B cell (primary cell): ENCODE data around the gene CYP1B1. TPM values are rescaled to one million over a fixed set of nuclear protein-coding genes. Genes with fewer than 3 reads are reported as not detected.

Experiments used
- ATAC-seq: fragments of 200-7000 bp; cut with Tn5 transposase; one replicate; pipeline ENCODE4 v1.10.0; 2021; ENCODE audit warnings: low read depth, mild to moderate bottlenecking, moderate number of reproducible peaks, moderate library complexity
- CTCF ChIA-PET: fragments of 350-600 bp; sonication (Branson Sonifier 250); formaldehyde crosslinking; loops from one replicate; lab custom pipeline; 2021; ENCODE audit warnings: antibody characterized with exemption, inconsistent platforms; lab: Charles Lee
- POLR2A ChIA-PET: fragments of 350-600 bp; sonication (Branson Sonifier 250); formaldehyde crosslinking; loops from one replicate; lab custom pipeline; 2021; ENCODE audit warnings: antibody characterized with exemption; lab: Charles Lee
- DNase-seq: peaks from one replicate; pipeline ENCODE4 v3.0.0; 2013
- H2AFZ ChIP-seq: 2 replicates; pipeline ENCODE4 v1.6.1; 2012; ENCODE audit warnings: mild to moderate bottlenecking, low read depth, low read length; ENCODE audit not compliant: insufficient read depth, poor library complexity, severe bottlenecking
- H3K27ac ChIP-seq, 2 donors: 1 replicate in 1 of 2; 2 replicates in 1 of 2; pipeline ENCODE4 v1.5.1; 2012 to 2013; ENCODE audit warnings: low read length in 2 of 2, mild to moderate bottlenecking in 2 of 2, moderate library complexity in 1 of 2
- H3K27me3 ChIP-seq, 4 experiments: fragments of 200-600 bp in 1 of 4; sonication (generic) in 1 of 4; replicated peaks in 1 of 4; 1 replicate in 2 of 4; 2 replicates in 2 of 4; pipeline versions ENCODE4 v1.6.1 to v1.7.0; 2013 to 2016; ENCODE audit warnings: low read length in 3 of 4, mild to moderate bottlenecking in 2 of 4, mixed read lengths in 1 of 4, moderate library complexity in 1 of 4; ENCODE audit not compliant: insufficient read depth in 4 of 4, control insufficient read depth in 3 of 4; ENCODE audit errors: control extremely low read depth in 1 of 4
- H3K36me3 ChIP-seq, 2 experiments: replicated peaks in 1 of 2; 1 replicate in 1 of 2; 2 replicates in 1 of 2; pipeline versions ENCODE4 v1.6.1 to v1.7.1; 2013; ENCODE audit warnings: low read length in 1 of 2; ENCODE audit not compliant: insufficient read depth in 2 of 2, control insufficient read depth in 1 of 2; ENCODE audit errors: control extremely low read depth in 1 of 2, extremely low read depth in 1 of 2
- H3K4me1 ChIP-seq, 2 donors: fragments of 200-600 bp in 1 of 2; sonication (generic) in 1 of 2; 1 replicate in 1 of 2; 2 replicates in 1 of 2; pipeline versions ENCODE4 v1.5.1 to v1.6.1; 2013 to 2017; ENCODE audit warnings: low read length in 2 of 2; ENCODE audit not compliant: control insufficient read depth in 2 of 2, insufficient read depth in 2 of 2
- H3K4me2 ChIP-seq: replicated peaks from 2 replicates; pipeline ENCODE3; 2012; ENCODE audit warnings: mild to moderate bottlenecking, low read depth, low read length; ENCODE audit not compliant: poor library complexity, severe bottlenecking
- H3K4me3 ChIP-seq, 5 experiments: fragments of 200-600 bp in 1 of 5; sonication (generic) in 1 of 5; 1 replicate in 3 of 5; 2 replicates in 2 of 5; pipeline versions ENCODE4 v1.5.1 to v1.7.0; 2011 to 2016; ENCODE audit warnings: low read length in 4 of 5, mild to moderate bottlenecking in 4 of 5, low read depth in 2 of 5, control low read depth in 1 of 5, moderate library complexity in 1 of 5; ENCODE audit not compliant: insufficient read depth in 1 of 5; ENCODE audit errors: control extremely low read depth in 1 of 5, extremely low read depth in 1 of 5
- H3K79me2 ChIP-seq: fragments of 200-600 bp; sonication (generic); one replicate; pipeline ENCODE4 v1.6.0; 2016; ENCODE audit warnings: low read length; ENCODE audit not compliant: control insufficient read depth, insufficient read depth
- H3K9ac ChIP-seq: fragments of 200-600 bp; sonication (generic); 2 replicates; pipeline ENCODE4 v1.6.1; 2017; ENCODE audit warnings: mild to moderate bottlenecking, low read length, moderate library complexity
- H3K9me3 ChIP-seq, 3 donors: one replicate each; pipeline versions ENCODE4 v1.6.1 to v1.7.1; 2013; ENCODE audit warnings: low read length in 2 of 3; ENCODE audit not compliant: control insufficient read depth in 2 of 3, insufficient read depth in 1 of 3; ENCODE audit errors: control extremely low read depth in 1 of 3
- H4K20me1 ChIP-seq: 2 replicates; pipeline ENCODE4 v1.6.0; 2012; ENCODE audit warnings: mild to moderate bottlenecking, low read length; ENCODE audit not compliant: insufficient read depth, control insufficient read depth, poor library complexity, severe bottlenecking
- H3K27ac Mint-ChIP-seq: one replicate; pipeline ENCODE4 v1.8.0; 2021; ENCODE audit warnings: mixed read lengths
- H3K27me3 Mint-ChIP-seq: one replicate; pipeline ENCODE4 v1.8.0; 2021; ENCODE audit warnings: mixed read lengths
- H3K4me1 Mint-ChIP-seq: one replicate; pipeline ENCODE4 v1.8.0; 2021; ENCODE audit warnings: mixed read lengths
- H3K4me3 Mint-ChIP-seq: one replicate; pipeline ENCODE4 v1.8.0; 2021; ENCODE audit warnings: mixed read lengths
- H3K9me3 Mint-ChIP-seq: one replicate; pipeline ENCODE4 v1.8.0; 2022; ENCODE audit warnings: mixed read lengths; ENCODE audit not compliant: insufficient read depth
- CTCF ChIP-seq: fragments of 200-600 bp; IDR thresholded peaks from one replicate; pipeline ENCODE4 v1.8.0; 2022; ENCODE audit warnings: antibody characterized with exemption, mild to moderate bottlenecking
- EZH2 ChIP-seq: IDR thresholded peaks from 2 replicates; pipeline ENCODE4 v1.6.1; 2012; ENCODE audit warnings: borderline replicate concordance, low read depth, mild to moderate bottlenecking, moderate library complexity, low read length; ENCODE audit not compliant: insufficient read depth, poor library complexity, severe bottlenecking
- WGBS: methylation state at CpG from one replicate; pipeline ENCODE4 v1.1.5; 2013; ENCODE audit warnings: missing lambda C conversion rate; ENCODE audit not compliant: insufficient coverage; 5-methylcytosine and 5-hydroxymethylcytosine counted together
- intact Hi-C: fragments of 100-400 bp; cut with micrococcal nuclease; formaldehyde crosslinking; loops from one replicate; pipeline ENCODE4 v1.10.0; 2022
- polyA plus RNA-seq: library from polyadenylated mRNA; depleted of rRNA; stranded (reverse); fragments of >200 nt; gene quantifications from 2 replicates; pipeline ENCODE4 v1.2.3, GENCODE V29; 2012
- total RNA-seq, 2 donors: library from RNA; stranded (reverse); fragments of 120-200 nt in 1 of 2; gene quantifications; 1 replicate in 1 of 2; 2 replicates in 1 of 2; pipeline versions ENCODE4 v1.2.3 to v1.2.4, GENCODE V29; 2013 to 2022

Gene CYP1B1
- total and polyA plus RNA-seq, 2 donors (not counting 1 experiment from before 2014, with no cell fraction given), result 0.31 to 0.89 TPM

GRCh38 chr2:38032946-38033345, 43.0 kb downstream of the CYP1B1 start:
- no peaks in the 10 kb centered on the region for H3K36me3 ChIP-seq
- H2AFZ ChIP-seq, result no peak overlapping the region
- H3K4me1 Mint-ChIP-seq, result peaks cover 5% of the 10 kb centered on the region
- no peak overlapping the region for H3K4me3 Mint-ChIP-seq
- H3K27ac ChIP-seq, result no peak overlapping the region
- H3K27me3 Mint-ChIP-seq, result peaks cover 28% of the 10 kb centered on the region
- no peak overlapping the region for H3K9ac ChIP-seq
- no peak overlapping the region for H3K27ac Mint-ChIP-seq
- peaks cover 0 to 12% (median 7%) of the 10 kb centered on the region in 4 experiments for H3K27me3 ChIP-seq
- no peak for TF ChIP-seq EZH2
- TF ChIP-seq CTCF, result no peak
- no peak for ATAC-seq
- H4K20me1 ChIP-seq, result no peaks in the 10 kb centered on the region
- H3K9me3 Mint-ChIP-seq, result no peaks in the 10 kb centered on the region
- DNase-seq, result no peak
- H3K4me3 ChIP-seq, result no peak overlapping the region
- H3K79me2 ChIP-seq, result no peaks in the 10 kb centered on the region
- no peaks in the 10 kb centered on the region for H3K9me3 ChIP-seq
- H3K4me2 ChIP-seq, result no peak overlapping the region
- CTCF ChIA-PET, result no interaction called here
- H3K4me1 ChIP-seq, result peaks cover 3 to 6% of the 10 kb centered on the region in 2 donors
- 100% methylated on average over 1 of the region's 2 CpGs for WGBS
- intact Hi-C loops, result no loop called here
- POLR2A ChIA-PET, result no interaction called here

GRCh38 chr2:38030635-38031355, 45.2 kb downstream of the CYP1B1 start:
- peaks cover 8% of the 10 kb centered on the region for H3K27me3 Mint-ChIP-seq
- no peaks in the 10 kb centered on the region for H3K36me3 ChIP-seq
- H3K9ac ChIP-seq, result no peak overlapping the region
- H3K4me3 ChIP-seq, result no peak overlapping the region
- no peaks in the 10 kb centered on the region for H3K9me3 ChIP-seq
- H3K27ac Mint-ChIP-seq, result no peak overlapping the region
- no peak overlapping the region for H3K4me2 ChIP-seq
- DNase-seq, result no peak
- intact Hi-C loops, result no loop called here
- ChIA-PET POLR2A (no interaction called here), CTCF (no interaction called here)
- ATAC-seq, result no peak
- no CpG with 5 or more reads among the region's 1 CpG for WGBS
- H3K79me2 ChIP-seq, result no peaks in the 10 kb centered on the region
- no peak overlapping the region for H3K4me3 Mint-ChIP-seq
- H3K4me1 ChIP-seq, result no peaks in the 10 kb centered on the region
- peaks cover 0 to 4% (median 0%) of the 10 kb centered on the region in 4 experiments for H3K27me3 ChIP-seq
- no peak overlapping the region for H2AFZ ChIP-seq
- H4K20me1 ChIP-seq, result no peaks in the 10 kb centered on the region
- TF ChIP-seq EZH2 (no peak), CTCF (no peak)
- no peak overlapping the region for H3K27ac ChIP-seq
- no peaks in the 10 kb centered on the region for H3K9me3 Mint-ChIP-seq
- H3K4me1 Mint-ChIP-seq, result no peaks in the 10 kb centered on the region
